ENCODE results near the gene GAS6.

DNA sequence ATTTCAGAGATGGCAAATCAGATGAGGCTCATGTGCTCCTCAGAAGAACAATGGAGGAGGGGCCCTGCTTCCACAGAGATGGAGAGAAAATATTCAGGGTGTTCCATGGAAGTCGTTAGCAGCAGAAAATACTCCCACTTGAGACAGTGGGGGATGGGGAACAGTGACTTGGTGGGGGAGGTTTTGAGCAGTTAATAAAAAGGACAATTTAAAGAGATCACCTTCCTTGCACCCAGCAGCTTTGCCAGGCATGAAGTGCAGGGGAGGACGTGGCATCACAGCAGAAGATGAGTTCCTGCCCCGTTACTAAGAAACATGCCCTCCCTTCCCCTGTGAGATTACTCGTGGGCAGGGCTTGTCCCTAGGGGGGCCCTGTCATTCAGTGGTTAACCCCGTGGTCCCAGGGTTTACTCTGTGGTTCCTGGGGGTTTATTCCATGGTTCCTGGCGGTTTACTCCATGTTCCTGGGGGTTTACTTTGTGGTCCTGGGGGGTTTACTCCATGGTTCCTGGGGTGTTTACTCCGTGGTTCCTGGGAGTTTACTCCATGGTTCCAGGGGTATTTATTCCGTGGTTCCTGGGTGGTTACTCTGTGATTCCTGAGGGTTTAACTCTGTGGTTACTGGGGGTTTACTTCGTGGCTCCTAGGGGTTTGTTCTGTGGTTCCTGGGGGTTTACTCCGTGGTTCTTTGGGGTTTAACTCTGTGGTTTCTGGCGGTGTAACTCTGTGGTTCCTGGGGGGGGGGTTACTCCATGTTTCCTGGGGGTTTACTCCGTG, 55.6 kb downstream of the GAS6 start:
- TF ChIP-seq CTCF (conservative IDR thresholded peaks at IDR 0.05 in 1 of 2, IDR thresholded peaks at IDR 0.05 in 1 of 2; ENCODE audit: low read depth in 1 of 2, low read length in 2 of 2) (no peak), EZH2 (IDR thresholded peaks at IDR 0.05; ENCODE audit: low read length, missing control alignments) (no peak)
